GM23248 (cell line): ENCODE measurements around the gene PARD3B. TPM values are rescaled to one million over a fixed set of nuclear protein-coding genes. Genes with fewer than 3 reads are reported as not detected.
"Not testable (repeated sequence)": the region's sequence is repeated elsewhere in the genome, so short reads cannot be mapped to it uniquely, and the experiment has no call there.

Experiments
- DNase-seq: peaks from one replicate; pipeline ENCODE4 v3.0.0-alpha.2; 2015
- H2AFZ ChIP-seq: fragments of 200-600 bp; sonication (generic); 2 replicates; pipeline ENCODE4 v1.6.1; 2016; ENCODE audit warnings: antibody characterized with exemption
- H3F3A ChIP-seq: fragments of 200-600 bp; sonication (generic); 2 replicates; pipeline ENCODE4 v1.6.1; 2016; ENCODE audit warnings: mild to moderate bottlenecking, antibody characterized with exemption, mixed run types; ENCODE audit not compliant: insufficient read depth
- H3K27ac ChIP-seq: fragments of 200-600 bp; sonication (generic); 2 replicates; pipeline ENCODE4 v1.5.1; 2016; ENCODE audit warnings: mild to moderate bottlenecking
- H3K27me3 ChIP-seq: fragments of 200-600 bp; sonication (generic); replicated peaks from 2 replicates; pipeline ENCODE4 v1.6.1; 2016; ENCODE audit warnings: mild to moderate bottlenecking; ENCODE audit not compliant: insufficient read depth
- H3K36me3 ChIP-seq: fragments of 200-600 bp; sonication (generic); 2 replicates; pipeline ENCODE4 v1.6.1; 2016; ENCODE audit warnings: low read depth, mild to moderate bottlenecking
- H3K4me1 ChIP-seq: fragments of 200-600 bp; sonication (generic); 2 replicates; pipeline ENCODE4 v1.6.1; 2016; ENCODE audit warnings: mild to moderate bottlenecking; ENCODE audit not compliant: insufficient read depth
- H3K4me2 ChIP-seq: fragments of 200-600 bp; sonication (generic); one replicate; pipeline ENCODE4 v1.6.1; 2016; ENCODE audit warnings: mild to moderate bottlenecking; ENCODE audit not compliant: unreplicated experiment
- H3K4me3 ChIP-seq: fragments of 200-600 bp; sonication (generic); 2 replicates; pipeline ENCODE4 v1.5.1; 2016; ENCODE audit warnings: mild to moderate bottlenecking
- H3K79me2 ChIP-seq: fragments of 200-600 bp; sonication (generic); 2 replicates; pipeline ENCODE4 v1.6.1; 2016; ENCODE audit warnings: mild to moderate bottlenecking; ENCODE audit not compliant: insufficient read depth
- H3K9ac ChIP-seq: fragments of 200-600 bp; sonication (generic); 2 replicates; pipeline ENCODE4 v1.6.1; 2016; ENCODE audit warnings: mild to moderate bottlenecking
- H3K9me2 ChIP-seq: fragments of 200-600 bp; sonication (generic); 2 replicates; pipeline ENCODE4 v1.6.1; 2016; ENCODE audit warnings: mixed run types, mild to moderate bottlenecking, moderate library complexity; ENCODE audit not compliant: insufficient read depth
- H3K9me3 ChIP-seq: fragments of 200-600 bp; sonication (generic); one replicate; pipeline ENCODE4 v1.6.1; 2017; ENCODE audit warnings: low read depth
- H4K20me1 ChIP-seq: fragments of 200-600 bp; sonication (generic); 2 replicates; pipeline ENCODE4 v1.6.0; 2016; ENCODE audit not compliant: insufficient read depth
- EZH2 ChIP-seq: fragments of 200-600 bp; sonication (generic); IDR thresholded peaks from 2 replicates; pipeline ENCODE4 v1.6.1; 2018; ENCODE audit warnings: antibody characterized with exemption, mild to moderate bottlenecking; ENCODE audit not compliant: insufficient read depth, poor library complexity, severe bottlenecking
- EZH2phosphoT487 ChIP-seq: fragments of 200-600 bp; sonication (generic); IDR thresholded peaks from 2 replicates; pipeline ENCODE4 v1.6.1; 2018; ENCODE audit warnings: antibody characterized with exemption, moderate library complexity, mild to moderate bottlenecking, low read depth; ENCODE audit not compliant: insufficient read depth
- WGBS, 2 experiments: methylation state at CpG; one replicate each; pipeline ENCODE4 v1.1.6; 2015 to 2017; ENCODE audit warnings: low lambda C conversion rate in 2 of 2, low coverage in 1 of 2; ENCODE audit errors: missing lambda C conversion rate in 2 of 2; 5-methylcytosine and 5-hydroxymethylcytosine counted together
- in situ Hi-C: fragments of 300-500 bp; cut with MboI; formaldehyde crosslinking; loops from 2 replicates; pipeline ENCODE4 v1.15.0; 2020
- polyA plus RNA-seq: library from polyadenylated mRNA; unstranded; fragments of >200 nt; fragmentation: Nextera tagmentation; extraction: Ambion mirVana; gene quantifications from 2 replicates; pipeline ENCODE4 v1.2.1, GENCODE V29; 2016
- total RNA-seq: library from RNA; depleted of rRNA; stranded (reverse); fragments of >200 nt; shearing (Covaris generic); gene quantifications from 2 replicates; pipeline ENCODE4 v1.2.3, GENCODE V29; 2014

PARD3B gene
- total and polyA plus RNA-seq, 2 experiments from 2014 or later = 2.5 to 6.9 TPM

DNA sequence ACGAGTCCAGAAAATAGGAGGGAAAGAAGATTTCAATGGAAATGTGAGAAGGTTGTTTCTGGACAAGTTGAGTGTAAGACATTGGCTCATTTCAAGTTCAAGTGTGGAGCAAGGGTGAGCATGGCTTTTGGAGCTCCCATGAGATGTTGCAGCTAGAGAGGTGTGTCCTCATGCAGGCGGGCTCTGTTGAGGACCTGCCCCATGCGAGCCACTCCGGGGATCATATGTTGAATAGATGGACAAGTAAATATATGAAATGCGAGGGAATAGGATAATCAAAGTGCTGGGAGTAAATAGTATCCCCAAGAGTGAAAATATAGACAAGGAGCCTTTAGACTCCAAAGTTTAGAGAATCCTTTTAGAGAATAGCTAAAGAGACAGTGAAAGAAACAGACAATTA, 936.6 kb downstream of the PARD3B start:
- Histone ChIP-seq H3K4me2 (no peak overlapping the region), H3K9ac (no peak overlapping the region), H2AFZ (no peak overlapping the region), H4K20me1 (no peaks in the 10 kb centered on the region), H3K79me2 (no peaks in the 10 kb centered on the region), H3K36me3 (no peaks in the 10 kb centered on the region), H3K9me2 (no peaks in the 10 kb centered on the region), H3F3A (peaks cover 8% of the 10 kb centered on the region), H3K4me3 (no peak overlapping the region), H3K27me3 (no peaks in the 10 kb centered on the region), H3K4me1 (peaks cover 11% of the 10 kb centered on the region), H3K9me3 (no peaks in the 10 kb centered on the region), H3K27ac (no peak overlapping the region)
- TF ChIP-seq EZH2 (no peak), EZH2phosphoT487 (no peak)
- in situ Hi-C loops = no loop called here
- 94 to 95% methylated on average over 5 of the region's 5 CpGs for WGBS, 2 experiments
- DNase-seq = no peak

DNA sequence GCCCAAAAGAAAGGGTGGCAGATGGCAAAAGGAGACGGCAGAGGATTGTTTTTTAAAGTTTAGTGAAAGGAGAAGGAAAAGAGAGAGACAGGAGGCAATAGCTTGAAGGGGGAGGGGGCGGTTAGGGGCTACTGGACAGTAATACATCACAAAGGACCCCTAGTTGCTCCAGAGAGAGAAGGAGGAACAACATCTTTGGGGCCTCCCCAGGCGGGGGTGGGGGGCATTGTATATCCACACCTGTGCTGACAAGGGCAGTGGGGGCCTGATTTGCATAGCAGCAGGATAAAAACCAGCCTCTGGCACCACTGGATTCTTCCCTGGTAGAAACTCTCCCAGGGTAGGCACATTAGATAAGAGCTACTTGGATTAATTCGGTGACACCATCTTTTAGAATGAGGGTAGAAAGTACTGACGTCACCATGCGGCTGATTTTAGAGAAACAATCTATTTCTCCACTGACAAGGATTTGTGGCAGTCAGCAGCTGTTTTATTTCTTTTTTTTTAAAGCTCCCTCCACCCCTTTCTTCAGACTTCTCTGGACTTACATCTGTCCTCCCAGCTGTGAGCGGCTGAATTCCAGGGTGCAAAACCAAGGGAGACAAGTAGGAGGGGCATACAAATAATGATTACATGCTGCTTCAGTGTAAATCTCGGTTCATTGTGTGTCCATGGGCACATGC, 937.3 kb downstream of the PARD3B start:
- no peaks in the 10 kb centered on the region for H3K79me2 ChIP-seq
- WGBS, 2 experiments = 78 to 84% methylated on average over 8 of the region's 8 CpGs
- H3K27me3 ChIP-seq = no peaks in the 10 kb centered on the region
- no peak overlapping the region for H3K4me3 ChIP-seq
- no peaks in the 10 kb centered on the region for H3K9me3 ChIP-seq
- peaks cover 2% of the 10 kb centered on the region; the same call in 1 of the 2 replicates for H3F3A ChIP-seq
- no peak for DNase-seq
- no peak overlapping the region for H3K4me2 ChIP-seq
- no peak overlapping the region for H3K9ac ChIP-seq
- H3K27ac ChIP-seq = no peak overlapping the region
- H2AFZ ChIP-seq = no peak overlapping the region
- H4K20me1 ChIP-seq = no peaks in the 10 kb centered on the region
- TF ChIP-seq EZH2phosphoT487 (no peak), EZH2 (no peak)
- no peaks in the 10 kb centered on the region for H3K36me3 ChIP-seq
- H3K4me1 ChIP-seq = peaks cover 4% of the 10 kb centered on the region
- H3K9me2 ChIP-seq = no peaks in the 10 kb centered on the region
- in situ Hi-C loops = no loop called here

DNA sequence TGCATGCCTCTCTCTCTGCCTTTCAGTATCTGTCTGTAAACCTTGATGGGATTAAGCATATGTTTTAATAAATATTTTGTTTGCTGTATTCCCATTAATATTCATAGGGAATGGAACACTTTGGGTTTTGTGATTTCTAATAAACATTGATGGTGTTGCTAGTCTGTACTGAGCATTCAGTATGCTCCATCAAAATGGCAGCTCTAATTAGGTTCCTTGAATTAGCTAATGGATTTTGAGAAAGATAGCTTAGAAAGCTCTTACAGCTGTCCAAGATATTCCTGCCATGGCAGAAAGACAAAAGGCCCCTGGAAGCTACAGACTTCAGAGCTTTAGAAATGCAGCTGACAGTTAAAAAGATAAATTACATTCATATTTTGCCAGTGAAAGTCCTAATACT, 937.8 kb downstream of the PARD3B start:
- no peaks in the 10 kb centered on the region for H3K36me3 ChIP-seq
- no peaks in the 10 kb centered on the region for H3K9me3 ChIP-seq
- no peak for DNase-seq
- H3K4me2 ChIP-seq = no peak overlapping the region
- no peaks in the 10 kb centered on the region for H3K79me2 ChIP-seq
- in situ Hi-C loops = no loop called here
- no peak overlapping the region for H3K27ac ChIP-seq
- H3F3A ChIP-seq = no peaks in the 10 kb centered on the region
- H3K27me3 ChIP-seq = no peaks in the 10 kb centered on the region
- no peaks in the 10 kb centered on the region for H4K20me1 ChIP-seq
- no peak overlapping the region for H2AFZ ChIP-seq
- H3K4me1 ChIP-seq = no peaks in the 10 kb centered on the region
- H3K9me2 ChIP-seq = no peaks in the 10 kb centered on the region
- TF ChIP-seq EZH2 (no peak), EZH2phosphoT487 (no peak)
- no peak overlapping the region for H3K4me3 ChIP-seq
- H3K9ac ChIP-seq = no peak overlapping the region

DNA sequence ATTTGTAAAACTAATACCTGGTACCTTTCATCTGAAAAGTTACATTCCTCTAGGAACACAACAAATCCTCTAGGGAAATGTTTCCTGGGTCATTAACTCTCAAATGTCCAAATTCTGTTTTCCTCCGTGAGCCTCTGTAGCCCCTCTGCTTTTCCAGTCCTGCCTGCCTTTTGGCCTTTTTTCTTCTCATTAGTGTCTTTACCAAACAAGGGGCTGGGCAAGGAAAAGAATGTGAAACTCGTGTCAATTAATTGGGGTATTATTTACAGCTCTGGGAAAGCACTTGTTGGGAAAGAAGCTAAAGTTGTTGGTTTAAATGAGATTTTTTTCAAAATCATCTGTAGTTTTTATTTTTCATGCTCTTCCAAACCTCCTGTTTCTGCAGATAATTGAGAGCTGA, 938.9 kb downstream of the PARD3B start:
- Histone ChIP-seq H3K4me3 (no peak overlapping the region), H3K9me2 (no peaks in the 10 kb centered on the region), H3K36me3 (no peaks in the 10 kb centered on the region), H3K4me1 (no peaks in the 10 kb centered on the region), H3K27ac (no peak overlapping the region), H4K20me1 (no peaks in the 10 kb centered on the region), H3F3A (no peaks in the 10 kb centered on the region), H3K9me3 (no peaks in the 10 kb centered on the region), H3K79me2 (no peaks in the 10 kb centered on the region), H3K4me2 (no peak overlapping the region), H3K9ac (no peak overlapping the region), H3K27me3 (no peaks in the 10 kb centered on the region), H2AFZ (no peak overlapping the region)
- in situ Hi-C loops = no loop called here
- no peak for DNase-seq
- WGBS, 2 experiments = 41% methylated on average over 2 of the region's 2 CpGs
- no peak for TF ChIP-seq EZH2phosphoT487
- no peak for TF ChIP-seq EZH2

DNA sequence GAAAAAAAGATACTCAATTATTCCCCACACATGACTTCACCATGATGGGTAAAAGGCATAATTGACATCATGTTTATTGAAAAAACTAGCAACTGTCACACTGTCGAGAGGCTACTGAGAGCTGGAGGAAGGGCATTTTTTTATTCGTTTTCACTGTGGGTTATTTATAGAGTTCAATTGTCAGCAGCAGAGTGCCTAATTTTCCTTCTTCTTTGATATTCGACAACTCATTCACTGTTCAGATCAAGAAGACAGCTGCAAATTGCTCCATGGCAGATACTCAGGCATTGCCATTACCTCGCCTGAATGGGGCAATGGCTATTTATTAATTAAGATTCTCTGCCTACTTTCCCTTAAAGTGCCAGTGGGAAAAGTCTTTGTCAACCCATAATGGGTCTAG, 939.5 kb downstream of the PARD3B start:
- Histone ChIP-seq H3K9me3 (no peaks in the 10 kb centered on the region), H3K79me2 (no peaks in the 10 kb centered on the region), H3K4me3 (no peak overlapping the region), H3K9me2 (no peaks in the 10 kb centered on the region), H3K36me3 (no peaks in the 10 kb centered on the region), H4K20me1 (no peaks in the 10 kb centered on the region), H3K4me1 (no peaks in the 10 kb centered on the region), H3K27ac (no peak overlapping the region), H3K4me2 (no peak overlapping the region), H3K9ac (no peak overlapping the region), H2AFZ (no peak overlapping the region), H3K27me3 (no peaks in the 10 kb centered on the region), H3F3A (no peaks in the 10 kb centered on the region)
- DNase-seq = no peak
- WGBS, 2 experiments = 68 to 77% methylated on average over 4 of the region's 4 CpGs
- TF ChIP-seq EZH2phosphoT487 = no peak
- no peak for TF ChIP-seq EZH2
- in situ Hi-C loops = no loop called here

DNA sequence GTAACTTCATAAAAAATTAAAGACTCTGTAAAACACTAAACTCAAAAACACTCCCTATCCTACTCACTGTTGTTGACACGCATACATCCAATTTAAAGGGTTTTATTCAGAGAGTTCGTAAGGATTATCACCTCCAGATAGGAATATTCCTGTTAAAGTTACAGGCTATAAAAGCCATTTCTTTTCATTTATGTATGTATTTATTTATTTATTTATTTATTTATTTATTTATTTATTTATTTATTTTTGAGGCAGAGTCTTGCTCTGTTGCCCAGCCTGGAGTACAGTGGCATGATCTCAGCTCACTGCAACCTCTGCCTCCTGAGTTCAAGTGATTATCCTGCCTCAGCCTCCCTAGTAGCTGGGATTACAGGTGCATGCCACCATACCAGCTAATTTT, 948.3 kb downstream of the PARD3B start:
- H3K36me3 ChIP-seq, in situ Hi-C loops, H3K27ac ChIP-seq, H3K9me2 ChIP-seq, H3K9me3 ChIP-seq, H3K4me3 ChIP-seq, H3K27me3 ChIP-seq, DNase-seq, H3K9ac ChIP-seq, H3K79me2 ChIP-seq, H2AFZ ChIP-seq, H4K20me1 ChIP-seq, H3K4me2 ChIP-seq: not testable (repeated sequence)
- Histone ChIP-seq H3F3A (peaks cover 30% of the 10 kb centered on the region; the same call in 1 of the 2 replicates), H3K4me1 (peaks cover 33% of the 10 kb centered on the region)
- WGBS, 2 experiments = 94 to 96% methylated on average over 2 of the region's 2 CpGs
